Esophagus squamous epithelium (tissue), 4 donors: ENCODE results near the gene NBPF11.
"Not testable (repeated sequence)": the region's sequence is repeated elsewhere in the genome, so short reads cannot be mapped to it uniquely, and the experiment has no call there.

Experiments used
- POLR2A ChIP-seq, 4 donors: fragments of 450-650 bp; IDR thresholded peaks; one replicate each; pipeline ENCODE4 v1.6.1; 2017; ENCODE audit warnings: antibody characterized with exemption in 4 of 4, mild to moderate bottlenecking in 4 of 4, moderate library complexity in 3 of 4
- TF ChIP-seq, protein P1 (sequence below), 6 experiments: fragments of 450-650 bp in 4 of 6; fragments of 200-600 bp in 2 of 6; sonication (generic) in 2 of 6; IDR thresholded peaks; one replicate each; pipeline ENCODE4 v1.5.1; 2016 to 2019; ENCODE audit warnings: antibody characterized with exemption in 6 of 6, mild to moderate bottlenecking in 4 of 6, moderate library complexity in 4 of 6

DNA sequence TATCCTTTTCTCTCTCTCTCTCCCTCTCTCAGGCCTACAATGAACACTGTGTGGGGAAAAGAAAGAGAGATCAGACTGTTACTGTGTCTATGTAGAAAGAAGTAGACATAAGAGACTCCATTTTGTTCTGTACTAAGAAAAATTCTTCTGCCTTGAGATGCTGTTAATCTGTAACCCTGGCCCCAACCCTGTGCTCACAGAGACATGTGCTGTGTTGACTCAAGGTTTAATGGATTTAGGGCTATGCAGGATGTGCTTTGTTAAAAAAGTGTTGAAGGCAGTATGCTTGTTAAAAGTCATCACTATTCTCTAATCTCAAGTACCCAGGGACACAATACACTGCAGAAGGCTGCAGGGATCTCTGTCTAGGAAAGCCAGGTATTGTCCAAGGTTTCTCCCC lies 36.7 kb upstream of the NBPF11 start:
- TF ChIP-seq, protein P1, sequence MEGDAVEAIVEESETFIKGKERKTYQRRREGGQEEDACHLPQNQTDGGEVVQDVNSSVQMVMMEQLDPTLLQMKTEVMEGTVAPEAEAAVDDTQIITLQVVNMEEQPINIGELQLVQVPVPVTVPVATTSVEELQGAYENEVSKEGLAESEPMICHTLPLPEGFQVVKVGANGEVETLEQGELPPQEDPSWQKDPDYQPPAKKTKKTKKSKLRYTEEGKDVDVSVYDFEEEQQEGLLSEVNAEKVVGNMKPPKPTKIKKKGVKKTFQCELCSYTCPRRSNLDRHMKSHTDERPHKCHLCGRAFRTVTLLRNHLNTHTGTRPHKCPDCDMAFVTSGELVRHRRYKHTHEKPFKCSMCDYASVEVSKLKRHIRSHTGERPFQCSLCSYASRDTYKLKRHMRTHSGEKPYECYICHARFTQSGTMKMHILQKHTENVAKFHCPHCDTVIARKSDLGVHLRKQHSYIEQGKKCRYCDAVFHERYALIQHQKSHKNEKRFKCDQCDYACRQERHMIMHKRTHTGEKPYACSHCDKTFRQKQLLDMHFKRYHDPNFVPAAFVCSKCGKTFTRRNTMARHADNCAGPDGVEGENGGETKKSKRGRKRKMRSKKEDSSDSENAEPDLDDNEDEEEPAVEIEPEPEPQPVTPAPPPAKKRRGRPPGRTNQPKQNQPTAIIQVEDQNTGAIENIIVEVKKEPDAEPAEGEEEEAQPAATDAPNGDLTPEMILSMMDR (IDR thresholded peaks at IDR 0.05): not testable (repeated sequence)
- TF ChIP-seq POLR2A (IDR thresholded peaks at IDR 0.05): not testable (repeated sequence)
